ENCODE measurements around the gene HTT-AS.

Gene HTT-AS

GRCh38 chr4:3025881-3026280 is 48.5 kb downstream of the HTT-AS start:
- DNase-seq, result no peak

DNA sequence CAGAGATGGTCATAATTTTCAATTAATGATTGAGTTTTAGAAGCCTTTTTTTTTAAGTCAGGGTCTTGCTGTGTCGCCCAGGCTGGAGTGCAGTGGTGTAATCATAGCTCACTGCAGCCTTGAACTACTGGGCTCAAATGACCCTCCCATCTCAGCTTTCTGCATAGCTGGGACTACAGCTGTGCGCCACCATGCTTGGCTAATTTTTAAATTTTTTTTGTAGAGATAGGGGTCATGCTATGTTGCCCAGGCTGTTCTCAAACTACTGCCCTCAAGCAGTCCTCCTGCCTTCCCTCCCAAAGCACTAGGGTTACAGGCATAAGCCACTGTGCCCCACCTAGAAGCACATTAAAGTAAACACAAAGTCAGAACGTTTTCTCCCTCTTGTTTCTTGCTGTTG is 51.7 kb downstream of the HTT-AS start:
- DNase-seq, result no peak

DNA sequence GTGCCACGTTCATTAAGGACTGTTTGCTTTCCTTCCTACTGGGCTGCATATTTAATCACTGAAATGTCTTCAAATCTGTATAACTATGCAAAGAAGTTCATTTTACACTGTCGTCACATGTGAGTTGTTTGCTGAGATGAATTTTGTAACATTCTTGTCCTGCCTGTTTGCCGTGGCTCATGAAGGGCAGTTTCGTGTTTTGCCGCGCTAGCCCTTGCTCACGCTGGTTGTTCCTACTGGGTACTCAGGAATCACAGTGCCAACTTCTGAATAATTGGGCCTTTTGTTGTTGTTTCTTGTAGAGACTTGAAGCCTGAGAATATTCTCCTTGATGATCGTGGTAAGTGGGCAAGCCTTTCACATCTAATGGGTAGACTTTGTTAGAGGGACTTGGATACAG is 52.2 kb downstream of the HTT-AS start:
- DNase-seq, result no peak

DNA sequence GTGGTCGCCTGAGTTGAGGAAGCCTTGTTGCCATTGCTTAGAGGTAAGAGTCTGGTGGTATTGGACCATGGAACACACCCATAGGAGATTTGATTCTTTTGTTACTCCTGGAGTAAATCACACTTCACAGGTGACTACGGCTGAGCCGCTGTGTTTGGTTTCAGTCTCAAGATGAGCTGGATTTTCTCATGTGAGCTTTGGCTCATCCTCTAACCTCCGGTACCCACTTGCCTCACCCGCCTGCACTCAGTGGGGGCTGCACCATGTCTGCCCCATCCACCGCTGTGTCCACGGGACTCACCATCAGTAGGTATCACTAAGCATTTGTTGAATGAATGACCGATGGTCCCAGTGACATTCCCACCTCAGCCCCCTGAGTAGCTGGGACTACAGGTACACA is 52.7 kb downstream of the HTT-AS start:
- DNase-seq, result no peak

DNA sequence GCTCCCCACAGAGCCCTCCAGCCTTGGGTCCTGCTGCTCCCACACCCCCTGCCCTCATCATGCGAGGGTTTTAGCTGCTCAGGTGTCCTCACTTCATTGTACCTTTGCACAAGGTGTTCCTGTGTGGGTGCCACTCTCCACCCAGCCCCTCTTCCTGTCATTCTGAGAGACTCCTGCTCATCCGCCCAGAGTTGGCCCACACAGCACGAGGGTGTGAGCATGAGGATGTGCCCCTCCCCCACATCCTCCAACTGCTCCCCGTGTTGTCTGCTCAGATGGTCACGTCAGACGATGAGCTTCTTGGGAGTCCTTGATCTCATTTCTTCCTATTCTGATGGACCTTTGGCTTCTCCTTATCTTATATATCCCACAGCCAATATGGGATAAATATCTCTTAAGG is 53.2 kb downstream of the HTT-AS start:
- no peak for DNase-seq

DNA sequence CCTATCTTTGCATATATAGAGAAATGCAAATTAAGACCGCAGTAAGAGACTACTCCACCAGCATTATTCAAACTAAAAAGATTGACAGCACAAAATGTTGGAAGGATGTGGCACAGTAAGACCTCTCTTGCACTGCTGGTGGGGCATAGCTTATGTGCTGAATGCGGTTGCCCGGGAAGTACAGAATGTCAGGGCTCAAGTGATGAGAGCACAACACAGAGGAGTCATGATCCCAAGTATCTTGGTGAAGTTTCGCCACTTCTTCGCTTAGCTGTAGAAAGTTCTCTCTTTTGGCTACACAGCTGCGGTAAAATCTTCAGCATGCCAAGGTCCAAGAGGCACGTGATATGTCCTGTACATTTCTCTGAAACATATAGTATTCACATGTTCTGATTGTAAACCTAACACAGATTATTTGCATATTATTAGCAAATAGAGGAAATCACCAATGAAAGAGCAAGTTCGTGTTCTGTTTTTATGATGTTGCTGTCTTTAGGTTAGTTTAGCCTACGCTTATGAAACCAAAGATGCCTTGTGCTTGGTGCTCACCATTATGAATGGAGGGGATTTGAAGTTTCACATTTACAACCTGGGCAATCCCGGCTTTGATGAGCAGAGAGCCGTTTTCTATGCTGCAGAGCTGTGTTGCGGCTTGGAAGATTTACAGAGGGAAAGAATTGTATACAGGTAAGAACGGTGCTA is 55.0 kb downstream of the HTT-AS start:
- no peak for DNase-seq

DNA sequence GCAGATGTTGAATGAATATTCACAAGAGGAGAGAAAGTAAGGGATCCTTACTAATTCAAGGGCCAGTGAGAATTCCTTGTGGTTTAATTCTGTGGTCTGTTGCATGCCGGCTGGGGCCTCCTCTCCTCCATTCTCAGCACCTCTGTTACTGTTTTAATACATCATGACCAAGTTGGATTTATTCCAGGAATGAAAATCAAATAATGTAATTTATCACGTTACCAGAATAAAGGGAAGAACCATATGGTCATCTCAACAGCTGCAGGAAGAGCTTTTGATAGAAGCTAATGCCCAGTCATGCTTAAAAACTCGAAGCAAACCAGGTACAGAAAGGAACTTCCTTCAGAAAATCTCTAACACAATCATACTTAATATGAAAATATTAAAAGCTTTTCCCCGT is 56.8 kb downstream of the HTT-AS start:
- DNase-seq, result no peak

GRCh38 chr4:3016961-3017360 is 57.4 kb downstream of the HTT-AS start:
- no peak for DNase-seq

GRCh38 chr4:3013839-3014350 is 60.4 kb downstream of the HTT-AS start:
- no peak for DNase-seq

Data from NK-92 treated with Interleukin-12 subunit alpha and Interleukin-12 subunit beta, amount 100 ng/mL, for 24 hours (cell line).